ENCODE measurements around the gene AGBL4.

The AGBL4 gene

GRCh38 chr1:48756683-48757316, 1267.0 kb downstream of the AGBL4 start:
- no peak for DNase-seq

- DNase-seq: no peak
These were observed 1270.5 kb downstream of the AGBL4 start for GRCh38 chr1:48753293-48753692.

- DNase-seq: no peak
These were observed 1273.6 kb downstream of the AGBL4 start for GRCh38 chr1:48750109-48750508.

- no peak for DNase-seq
These were observed 1274.7 kb downstream of the AGBL4 start for GRCh38 chr1:48749068-48749467.

- DNase-seq: no peak
These were observed 1276.8 kb downstream of the AGBL4 start for GRCh38 chr1:48746906-48747305.

GRCh38 chr1:48744032-48744431, 1279.7 kb downstream of the AGBL4 start:
- no peak for DNase-seq

GRCh38 chr1:48743480-48743879, 1280.3 kb downstream of the AGBL4 start:
- no peak for DNase-seq

- DNase-seq: no peak
These were observed 1282.4 kb downstream of the AGBL4 start for GRCh38 chr1:48741380-48741779.

GRCh38 chr1:48740621-48741020, 1283.1 kb downstream of the AGBL4 start:
- DNase-seq: no peak

- no peak for DNase-seq
These were observed 1284.7 kb downstream of the AGBL4 start for GRCh38 chr1:48739091-48739490.

- DNase-seq: no peak
These were observed 1285.4 kb downstream of the AGBL4 start for GRCh38 chr1:48738356-48738755.

- DNase-seq: no peak
These were observed 1288.0 kb downstream of the AGBL4 start for GRCh38 chr1:48735796-48736195.

GRCh38 chr1:48730164-48730910, 1293.4 kb downstream of the AGBL4 start:
- DNase-seq: no peak

- no peak for DNase-seq
These were observed 1295.2 kb downstream of the AGBL4 start for GRCh38 chr1:48728584-48728983.

- DNase-seq: no peak
These were observed 1297.1 kb downstream of the AGBL4 start for GRCh38 chr1:48726557-48727215.

GRCh38 chr1:48726139-48726538, 1297.6 kb downstream of the AGBL4 start:
- no peak for DNase-seq

GRCh38 chr1:48725341-48726046, 1298.3 kb downstream of the AGBL4 start:
- no peak for DNase-seq

GRCh38 chr1:48720929-48721328, 1302.8 kb downstream of the AGBL4 start:
- DNase-seq: no peak

GRCh38 chr1:48718705-48719104, 1305.0 kb downstream of the AGBL4 start:
- DNase-seq: no peak

GRCh38 chr1:48718116-48718630, 1305.6 kb downstream of the AGBL4 start:
- DNase-seq: no peak

- DNase-seq: no peak
These were observed 1306.7 kb downstream of the AGBL4 start for GRCh38 chr1:48717082-48717481.

GRCh38 chr1:48715921-48716320, 1307.8 kb downstream of the AGBL4 start:
- DNase-seq: no peak

- DNase-seq: no peak
These were observed 1312.8 kb downstream of the AGBL4 start for GRCh38 chr1:48710915-48711314.

Measured in cortex of kidney (tissue), 1 donor.